GM21619 (cell line): ENCODE results near the gene LINGO1.

Experiments
- ATAC-seq: cut with Tn5 transposase; IDR thresholded peaks from one replicate; pipeline ENCODE4 v1.9.1; 2021; ENCODE audit not compliant: unreplicated experiment

Gene LINGO1, protein sequence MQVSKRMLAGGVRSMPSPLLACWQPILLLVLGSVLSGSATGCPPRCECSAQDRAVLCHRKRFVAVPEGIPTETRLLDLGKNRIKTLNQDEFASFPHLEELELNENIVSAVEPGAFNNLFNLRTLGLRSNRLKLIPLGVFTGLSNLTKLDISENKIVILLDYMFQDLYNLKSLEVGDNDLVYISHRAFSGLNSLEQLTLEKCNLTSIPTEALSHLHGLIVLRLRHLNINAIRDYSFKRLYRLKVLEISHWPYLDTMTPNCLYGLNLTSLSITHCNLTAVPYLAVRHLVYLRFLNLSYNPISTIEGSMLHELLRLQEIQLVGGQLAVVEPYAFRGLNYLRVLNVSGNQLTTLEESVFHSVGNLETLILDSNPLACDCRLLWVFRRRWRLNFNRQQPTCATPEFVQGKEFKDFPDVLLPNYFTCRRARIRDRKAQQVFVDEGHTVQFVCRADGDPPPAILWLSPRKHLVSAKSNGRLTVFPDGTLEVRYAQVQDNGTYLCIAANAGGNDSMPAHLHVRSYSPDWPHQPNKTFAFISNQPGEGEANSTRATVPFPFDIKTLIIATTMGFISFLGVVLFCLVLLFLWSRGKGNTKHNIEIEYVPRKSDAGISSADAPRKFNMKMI

DNA sequence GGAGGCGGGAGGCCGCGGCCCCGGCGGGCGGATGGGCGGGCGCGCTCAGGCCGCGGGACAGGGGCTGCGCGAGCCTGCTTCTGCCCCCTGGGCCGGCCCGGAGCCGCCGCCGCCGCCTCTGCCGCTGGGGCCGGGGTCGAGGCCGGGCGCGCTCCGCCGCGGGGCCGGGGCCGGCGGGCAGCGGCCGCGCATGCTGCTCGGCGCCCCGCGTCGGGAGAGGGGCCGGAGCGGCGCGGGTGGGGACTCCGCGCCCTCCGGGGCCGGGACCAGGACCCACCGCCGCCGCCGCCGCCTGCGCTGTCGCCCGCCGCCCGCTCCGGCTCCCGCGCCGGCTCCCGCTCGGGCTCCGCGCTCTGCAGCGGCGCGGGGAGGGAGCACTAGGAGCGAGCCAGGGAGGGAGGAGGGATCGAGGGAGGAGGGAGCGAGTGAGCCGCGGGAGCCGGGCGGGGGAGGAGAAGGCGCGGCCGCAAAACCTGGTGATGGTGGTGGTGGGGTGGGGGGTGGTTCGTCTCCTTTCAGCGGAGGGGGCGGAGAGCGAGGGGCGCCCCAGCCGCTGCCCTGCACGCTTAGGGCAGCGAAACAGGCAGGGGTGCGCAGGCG lies at the start of gene LINGO1:
Gene LINGO1, minus strand, starts transcription at position 379 of the 600 bp plus-strand sequence. CDS start 597 bp downstream, outside the sequence.
- ATAC-seq, result no peak

DNA sequence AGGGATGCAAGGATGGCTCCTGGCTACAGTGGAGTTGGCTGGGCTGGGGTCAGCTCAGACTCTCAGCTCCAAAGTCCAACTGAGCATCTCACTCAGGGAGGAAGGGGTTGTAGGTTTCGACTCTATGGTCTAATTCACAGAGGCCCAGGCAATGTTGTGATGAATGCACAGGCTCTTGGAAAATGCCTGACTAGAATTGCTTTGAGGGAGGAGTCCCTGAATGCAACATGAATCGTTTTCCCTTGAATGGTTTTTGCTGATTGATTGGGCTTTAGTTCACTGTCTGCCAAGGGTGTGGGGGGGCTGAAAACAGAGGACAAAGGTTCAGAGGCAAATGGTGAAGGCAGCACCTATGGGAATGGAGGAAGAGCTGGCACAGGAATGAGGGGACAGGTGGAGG lies 48.6 kb upstream of the LINGO1 start:
- ATAC-seq, result no peak

GRCh38 chr15:77676569-77677375 lies 44.1 kb upstream of the LINGO1 start:
- no peak for ATAC-seq

DNA sequence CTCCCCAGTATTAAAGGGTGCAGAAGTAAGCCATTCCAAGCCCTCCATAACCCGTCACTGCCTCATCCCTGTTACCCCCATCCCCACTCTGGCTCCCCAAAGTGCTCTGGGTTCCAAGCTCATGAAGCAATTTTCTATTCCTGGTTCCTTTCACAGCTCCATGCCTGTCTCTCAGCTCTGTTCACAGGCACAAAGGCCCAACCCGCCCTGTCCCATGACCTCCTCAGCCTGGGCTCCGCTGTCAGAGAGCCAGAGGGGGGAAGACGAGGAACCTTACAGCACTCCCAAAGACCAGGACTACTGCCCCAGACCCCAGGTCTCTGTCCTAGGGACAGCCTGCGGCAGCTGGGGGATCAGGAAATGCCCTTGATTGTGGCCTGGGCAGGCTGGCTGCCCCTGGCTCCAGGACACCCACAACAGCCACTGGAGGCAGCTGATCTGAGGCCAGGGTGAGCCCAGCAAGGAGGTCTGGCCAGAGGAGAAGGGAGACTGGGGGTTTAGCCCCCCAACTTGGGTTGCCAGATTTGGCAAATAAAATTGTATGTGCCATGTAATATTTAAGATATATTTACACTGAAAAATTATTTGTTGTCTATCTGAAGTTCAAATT lies 43.2 kb upstream of the LINGO1 start:
- ATAC-seq, result no peak

GRCh38 chr15:77674327-77674726 lies 41.6 kb upstream of the LINGO1 start:
- ATAC-seq, result no peak

DNA sequence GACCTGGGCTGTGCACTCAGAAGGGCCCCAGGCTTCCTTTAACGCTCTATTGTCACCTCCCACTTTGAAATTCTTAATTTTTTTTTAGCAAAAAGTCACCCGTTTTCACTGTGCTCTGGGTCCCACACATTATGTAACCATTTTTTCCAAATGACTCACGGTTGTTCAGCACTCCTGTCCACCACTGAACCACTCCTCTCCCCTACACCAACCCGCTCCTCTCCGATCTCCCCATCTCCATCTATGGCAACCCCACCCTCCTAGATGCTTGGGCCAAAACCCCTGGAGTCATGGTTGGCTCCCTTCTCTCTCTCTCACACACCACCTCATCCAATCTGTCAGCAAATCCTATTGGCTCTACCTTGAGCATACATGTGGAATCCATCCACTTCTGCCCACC lies 41.2 kb upstream of the LINGO1 start:
- no peak for ATAC-seq

DNA sequence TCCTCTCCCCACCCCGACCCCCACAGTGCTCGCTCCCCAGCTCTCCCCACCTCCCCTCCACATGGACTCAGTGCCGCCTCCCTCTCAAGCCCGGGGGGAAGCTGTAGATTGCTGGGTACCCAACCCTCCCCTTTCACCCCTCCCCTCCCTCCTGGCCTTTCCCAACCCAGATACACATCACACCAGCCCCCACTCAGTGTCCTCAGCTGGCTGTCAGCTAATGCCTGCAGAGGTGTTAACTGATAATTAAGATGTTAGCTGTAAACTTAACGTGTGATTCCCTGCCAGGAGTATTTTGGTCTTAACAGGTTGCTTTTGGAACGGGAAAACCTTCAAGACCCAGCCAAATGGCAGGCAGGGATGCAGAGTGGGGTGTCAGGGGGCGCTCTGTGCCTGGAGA lies 39.4 kb upstream of the LINGO1 start:
- ATAC-seq, result no peak

GRCh38 chr15:77671362-77672056 lies 38.8 kb upstream of the LINGO1 start:
- ATAC-seq, result no peak

DNA sequence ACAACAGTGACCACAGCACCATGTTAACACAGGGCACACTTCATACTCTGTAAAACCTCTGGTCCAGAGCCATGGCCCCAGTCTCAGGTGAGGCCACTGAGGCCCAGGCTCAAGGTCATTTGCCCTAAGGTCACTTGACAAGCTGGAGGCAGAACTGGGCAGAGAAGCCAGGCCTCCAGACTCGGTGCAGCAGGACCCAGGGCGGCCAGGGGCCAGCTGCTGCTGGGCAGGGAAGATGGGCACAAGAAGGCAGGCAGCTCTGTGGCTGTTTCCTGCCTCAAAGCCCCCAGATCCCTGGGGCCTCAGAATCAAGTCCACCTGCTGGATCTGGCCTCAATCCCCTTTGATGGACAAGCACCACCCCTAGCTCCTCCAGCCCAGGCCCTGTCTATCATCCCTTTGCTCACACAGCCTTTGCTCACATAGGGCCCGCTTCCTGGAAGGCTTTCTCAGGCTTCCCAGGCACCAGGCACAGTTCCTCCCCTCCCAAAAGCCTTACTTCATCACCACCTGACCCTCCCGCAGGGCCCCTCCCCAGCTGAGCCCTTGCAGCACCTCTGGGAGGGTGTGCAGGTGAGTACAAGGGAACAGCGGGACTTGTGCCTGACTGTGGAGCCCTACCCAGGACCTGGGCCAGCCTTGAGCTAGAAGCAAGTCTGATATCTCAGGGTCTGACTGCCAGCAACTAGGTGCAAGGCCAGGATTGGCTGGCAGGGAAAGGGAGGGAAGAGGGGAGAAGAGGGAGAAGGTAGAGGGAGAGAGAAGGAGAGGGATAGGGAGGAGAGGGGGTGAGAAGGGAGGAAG lies 38.0 kb upstream of the LINGO1 start:
- ATAC-seq, result no peak

- ATAC-seq, result no peak
Measured at GRCh38 chr15:77669896-77670295, 37.2 kb upstream of the LINGO1 start.

DNA sequence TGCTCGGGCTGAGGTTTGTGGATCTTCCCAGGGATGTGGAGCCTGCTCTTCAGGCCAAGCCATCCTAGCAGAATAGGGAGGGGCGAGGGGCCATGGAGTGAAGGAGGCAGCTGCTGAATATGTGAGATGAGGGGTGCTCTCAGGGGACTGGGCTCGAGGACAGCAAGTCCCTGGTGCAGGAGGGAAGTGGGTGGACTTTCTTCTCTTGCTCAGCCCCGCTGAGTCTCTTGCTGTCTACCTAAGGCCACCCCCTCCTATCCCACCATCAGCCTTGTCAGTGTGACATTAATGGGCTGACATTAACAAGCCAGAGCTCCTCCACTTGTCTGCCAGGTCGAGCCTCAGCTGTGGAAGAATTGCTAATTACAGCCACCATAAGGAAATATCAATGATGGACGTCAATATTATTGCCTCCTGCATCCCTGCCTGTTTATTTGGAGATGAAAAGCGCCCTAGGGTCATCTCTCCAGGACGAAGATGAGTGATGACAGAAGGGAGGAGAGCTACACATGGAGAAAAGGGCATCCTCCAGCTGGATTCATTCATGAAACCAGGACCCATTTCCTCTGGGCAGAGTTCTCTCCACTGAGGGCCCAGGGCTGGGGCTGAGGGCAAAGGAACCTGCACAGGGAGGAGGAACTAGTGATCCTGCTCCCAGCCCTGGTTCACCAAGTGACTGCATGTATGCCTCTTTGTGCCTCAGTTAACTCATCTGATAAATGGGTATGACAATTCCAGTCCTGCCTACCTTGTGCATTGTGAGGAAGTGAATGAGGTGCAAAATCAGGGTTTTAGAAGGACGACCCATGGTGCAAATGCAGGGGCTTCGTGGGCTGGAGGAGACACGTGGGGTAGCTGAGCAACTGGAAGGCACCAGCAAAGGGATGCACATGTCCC lies 34.9 kb upstream of the LINGO1 start:
- ATAC-seq, result no peak

DNA sequence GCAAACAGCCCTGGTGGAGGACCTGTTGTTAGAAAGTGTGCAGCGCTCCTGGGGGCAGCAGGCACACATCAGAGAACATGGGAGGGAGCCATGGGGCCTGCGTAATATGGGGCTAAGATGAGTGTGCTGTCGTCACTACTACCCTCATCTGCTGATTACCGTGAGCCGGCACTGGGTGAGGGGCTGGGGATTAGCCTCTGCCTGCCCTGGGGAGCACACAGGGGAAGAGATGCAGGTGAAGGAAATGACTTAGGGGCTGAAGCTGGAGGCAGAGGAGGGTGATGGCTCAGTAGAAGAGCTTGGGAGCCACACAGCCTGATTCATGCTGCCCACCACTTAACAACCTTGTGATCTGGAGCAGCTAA lies 33.6 kb upstream of the LINGO1 start:
- no peak for ATAC-seq

DNA sequence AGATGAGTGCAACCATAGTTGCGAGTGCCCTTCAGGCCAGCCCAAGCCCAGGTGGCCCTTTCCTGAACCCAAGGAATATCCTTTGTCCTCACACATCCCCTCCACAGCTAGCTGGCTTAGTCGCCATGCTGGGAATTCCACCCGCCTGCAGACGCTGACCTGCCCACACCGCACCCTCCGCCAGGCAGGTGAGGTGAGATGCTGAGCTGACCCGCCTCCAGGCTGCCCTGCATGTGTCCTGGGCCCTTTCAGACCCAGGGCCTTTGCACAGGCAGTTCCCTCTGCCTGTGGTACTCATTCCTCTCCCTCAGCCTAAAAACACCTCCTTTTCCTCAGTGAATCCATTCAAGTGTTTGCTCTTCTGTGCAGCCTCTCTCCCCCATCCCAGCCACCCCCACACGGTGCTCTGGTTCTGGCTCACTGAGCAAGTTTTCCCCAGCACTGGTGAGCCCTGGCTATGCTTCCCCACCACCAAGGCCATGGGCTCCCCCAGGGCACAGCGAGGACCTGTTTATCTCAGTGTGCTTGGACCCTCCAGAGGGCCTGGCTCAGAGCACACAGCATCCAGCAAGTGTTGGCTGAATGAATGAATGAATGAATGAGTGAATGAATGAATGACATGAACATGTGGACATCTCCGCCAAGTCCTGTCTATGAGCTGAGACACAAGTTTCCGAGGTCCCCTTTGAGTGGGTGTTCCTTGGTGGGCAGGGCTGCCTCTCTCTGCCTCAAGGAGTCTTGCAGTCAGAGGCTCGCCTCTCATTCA lies 33.0 kb upstream of the LINGO1 start:
- ATAC-seq, result no peak

- ATAC-seq, result no peak
Measured at GRCh38 chr15:77664428-77664827, 31.7 kb upstream of the LINGO1 start.

GRCh38 chr15:77663256-77663655 lies 30.5 kb upstream of the LINGO1 start:
- ATAC-seq, result no peak

- no peak for ATAC-seq
Measured at GRCh38 chr15:77659350-77660321, 26.9 kb upstream of the LINGO1 start.

DNA sequence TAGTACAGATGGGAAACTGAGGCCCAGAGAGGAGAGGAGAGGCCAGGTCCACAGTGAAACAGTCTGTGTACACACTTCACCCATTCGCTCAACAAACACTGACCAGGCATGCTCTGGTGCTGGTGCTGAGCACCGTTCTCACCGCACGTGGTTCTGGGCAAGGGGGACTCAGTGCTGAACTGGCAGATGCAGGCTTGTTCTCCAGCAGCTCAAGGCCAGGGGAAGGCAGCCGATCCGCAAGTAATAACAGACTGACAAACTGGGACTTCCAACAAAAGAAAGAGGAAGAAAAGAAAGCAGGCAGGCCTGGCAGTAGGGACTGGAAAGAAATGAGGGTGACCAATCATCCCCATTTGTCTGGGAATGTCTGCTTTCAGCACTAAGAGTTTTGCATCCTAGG lies 25.6 kb upstream of the LINGO1 start:
- ATAC-seq, result no peak
